ENCODE data around the gene PARP15. TPM values are rescaled to one million over a fixed set of nuclear protein-coding genes. Genes with fewer than 3 reads are reported as not detected.

Gene PARP15
- total RNA-seq, 1 experiment from 2014 or later = 0.24 TPM

DNA sequence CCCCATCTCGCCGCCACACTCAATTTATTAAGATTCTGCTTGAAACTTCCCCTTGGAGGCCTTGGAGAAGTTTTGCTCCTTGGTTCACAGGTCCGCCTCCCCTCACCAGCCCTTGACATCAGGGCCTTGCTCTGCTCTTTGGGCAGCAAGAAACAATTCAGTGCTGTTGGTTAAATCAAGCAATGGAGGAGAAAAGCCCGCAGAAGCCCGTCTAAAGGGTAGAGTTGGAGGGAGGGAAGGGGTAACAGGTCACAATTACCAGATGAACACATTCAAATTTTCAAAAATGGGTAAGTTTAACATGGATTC, 13.8 kb upstream of the PARP15 start:
- Histone ChIP-seq H4K20me1 (ENCODE audit: control insufficient read depth, insufficient read depth, insufficient read length) (no peaks in the 10 kb centered on the region), H2BK15ac (ENCODE audit: low read depth, low read length) (no peak overlapping the region), H4K91ac (ENCODE audit: insufficient read length, low read depth, low read length) (no peak overlapping the region), H2BK12ac (ENCODE audit: insufficient read length, low read depth, low read length) (no peak overlapping the region), H3K23me2 (ENCODE audit: insufficient read length, low read depth, low read length, poor library complexity, severe bottlenecking) (no peaks in the 10 kb centered on the region), H3K14ac (ENCODE audit: insufficient read depth, low read length) (no peak overlapping the region), H3K9me3 (ENCODE audit: control insufficient read depth, low read depth, low read length) (no peaks in the 10 kb centered on the region), H2AK5ac (ENCODE audit: insufficient read length, low read length) (no peak overlapping the region), H4K5ac (ENCODE audit: insufficient read length, low read depth, low read length) (no peak overlapping the region), H2BK120ac (ENCODE audit: low read depth, low read length, poor library complexity, severe bottlenecking) (no peak overlapping the region), H3K27me3 (ENCODE audit: insufficient read depth, low read length) (no peaks in the 10 kb centered on the region), H3K79me2 (ENCODE audit: insufficient read depth, low read length) (no peaks in the 10 kb centered on the region), H4K8ac (replicated peaks; ENCODE audit: insufficient read length, low read depth, low read length) (no peak overlapping the region), H3K56ac (ENCODE audit: insufficient read length, low read depth, low read length) (no peak overlapping the region), H3K4me2 (ENCODE audit: insufficient read depth, insufficient read length, low read length) (peak overlapping the region; percentile 58), H2AFZ (ENCODE audit: low read length) (peak overlapping the region; percentile 25), H2BK20ac (ENCODE audit: low read depth, low read length, poor library complexity, severe bottlenecking) (no peak overlapping the region), H3K18ac (ENCODE audit: insufficient read length, low read depth, low read length) (no peak overlapping the region), H3K4ac (ENCODE audit: low read depth, low read length) (no peak overlapping the region), H2BK5ac (ENCODE audit: insufficient read length, low read length) (no peak overlapping the region), H3K27ac (ENCODE audit: insufficient read length, low read depth, low read length) (no peak overlapping the region), H3K9ac (ENCODE audit: extremely low read depth, insufficient read length, low read length) (no peak overlapping the region), H3K23ac (ENCODE audit: insufficient read length, low read depth, low read length) (no peak overlapping the region), H3K4me1 (ENCODE audit: insufficient read depth, low read length) (peaks cover 9% of the 10 kb centered on the region), H3K79me1 (ENCODE audit: insufficient read depth, low read depth, low read length, poor library complexity, severe bottlenecking) (no peaks in the 10 kb centered on the region), H3T11ph (ENCODE audit: low read length) (no peak overlapping the region)
- Mint-ChIP-seq H3K9me3 (no peaks in the 10 kb centered on the region), H3K27me3 (ENCODE audit: low read depth) (peaks cover 3% of the 10 kb centered on the region; the same call in 1 of the 2 replicates), H3K4me3 (peak overlapping the region; percentile 71 to 81), H3K36me3 (ENCODE audit: insufficient read depth in 1 of 3, low read depth in 3 of 3) (no peaks in the 10 kb centered on the region; a peak in 2 of 7 replicates), H3K27ac (peak overlapping the region in 1 of 3 experiments; percentile 16; a peak in 1 of 7 replicates), H3K4me1 (peaks cover 18 to 32% of the 10 kb centered on the region in 2 experiments)
- no peak for DNase-seq
- TF ChIP-seq, protein P1, sequence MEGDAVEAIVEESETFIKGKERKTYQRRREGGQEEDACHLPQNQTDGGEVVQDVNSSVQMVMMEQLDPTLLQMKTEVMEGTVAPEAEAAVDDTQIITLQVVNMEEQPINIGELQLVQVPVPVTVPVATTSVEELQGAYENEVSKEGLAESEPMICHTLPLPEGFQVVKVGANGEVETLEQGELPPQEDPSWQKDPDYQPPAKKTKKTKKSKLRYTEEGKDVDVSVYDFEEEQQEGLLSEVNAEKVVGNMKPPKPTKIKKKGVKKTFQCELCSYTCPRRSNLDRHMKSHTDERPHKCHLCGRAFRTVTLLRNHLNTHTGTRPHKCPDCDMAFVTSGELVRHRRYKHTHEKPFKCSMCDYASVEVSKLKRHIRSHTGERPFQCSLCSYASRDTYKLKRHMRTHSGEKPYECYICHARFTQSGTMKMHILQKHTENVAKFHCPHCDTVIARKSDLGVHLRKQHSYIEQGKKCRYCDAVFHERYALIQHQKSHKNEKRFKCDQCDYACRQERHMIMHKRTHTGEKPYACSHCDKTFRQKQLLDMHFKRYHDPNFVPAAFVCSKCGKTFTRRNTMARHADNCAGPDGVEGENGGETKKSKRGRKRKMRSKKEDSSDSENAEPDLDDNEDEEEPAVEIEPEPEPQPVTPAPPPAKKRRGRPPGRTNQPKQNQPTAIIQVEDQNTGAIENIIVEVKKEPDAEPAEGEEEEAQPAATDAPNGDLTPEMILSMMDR (conservative IDR thresholded peaks at IDR 0.05) = no peak
- no CpG with 5 or more reads among the region's 5 CpGs for WGBS (ENCODE audit: extremely low coverage, insufficient read length, low lambda C conversion rate)
